SK-N-SH (cell line): ENCODE measurements around the gene SUPV3L1. TPM values are rescaled to one million over a fixed set of nuclear protein-coding genes. Genes with fewer than 3 reads are reported as not detected.

Experiments used
- CTCF ChIA-PET: fragments of 300-600, 350-600 bp; formaldehyde crosslinking; extraction: SDS; loops from one replicate; lab custom pipeline; 2021; lab: Yijun Ruan, JAX
- POLR2A ChIA-PET: fragments of 350-600 bp; sonication (Branson Sonifier 250); formaldehyde crosslinking; extraction: SDS; loops from one replicate; lab custom pipeline; 2020; ENCODE audit warnings: antibody characterized with exemption, inconsistent platforms; lab: Yijun Ruan, JAX
- DNase-seq: peaks from one replicate; pipeline ENCODE4 v3.0.0; 2012
- H2AFZ ChIP-seq: fragments of 200-600 bp; sonication (generic); 2 replicates; pipeline ENCODE4 v1.8.1; 2016; ENCODE audit warnings: antibody characterized with exemption, mild to moderate bottlenecking, low read depth
- H3F3A ChIP-seq: fragments of 200-600 bp; sonication (generic); replicated peaks from 2 replicates; pipeline ENCODE3; 2016; ENCODE audit warnings: antibody characterized with exemption, mild to moderate bottlenecking; ENCODE audit not compliant: insufficient read depth
- H3K27ac ChIP-seq, 2 experiments: fragments of 200-500 bp in 1 of 2; fragments of 200-600 bp in 1 of 2; sonication (Bioruptor generic) in 1 of 2; sonication (generic), shearing (Covaris generic) in 1 of 2; 2 replicates each; pipeline versions ENCODE4 v1.5.1 to v1.6.1; 2014 to 2016; ENCODE audit warnings: low read depth in 2 of 2, inconsistent platforms in 1 of 2, low read length in 1 of 2, mild to moderate bottlenecking in 1 of 2, mixed read lengths in 1 of 2
- H3K27me3 ChIP-seq: fragments of 200-600 bp; sonication (generic), shearing (Covaris generic); 2 replicates; pipeline ENCODE4 v1.6.1; 2016; ENCODE audit warnings: mixed run types; ENCODE audit not compliant: insufficient read depth
- H3K36me3 ChIP-seq, 2 experiments: fragments of 200-500 bp in 1 of 2; fragments of 200-600 bp in 1 of 2; sonication (Bioruptor generic) in 1 of 2; sonication (generic) in 1 of 2; replicated peaks in 1 of 2; 2 replicates each; pipeline versions ENCODE3 to v1.5.1; 2014 to 2016; ENCODE audit warnings: low read length in 1 of 2, mild to moderate bottlenecking in 1 of 2; ENCODE audit not compliant: insufficient read depth in 2 of 2, control insufficient read depth in 1 of 2
- H3K4me1 ChIP-seq, 2 experiments: fragments of 200-500 bp in 1 of 2; fragments of 200-600 bp in 1 of 2; sonication (Bioruptor generic) in 1 of 2; sonication (generic), shearing (Covaris generic) in 1 of 2; 2 replicates each; pipeline versions ENCODE4 v1.5.1 to v1.6.1; 2014 to 2016; ENCODE audit warnings: low read depth in 1 of 2, low read length in 1 of 2, mixed run types in 1 of 2; ENCODE audit not compliant: insufficient read depth in 2 of 2, control insufficient read depth in 1 of 2
- H3K4me2 ChIP-seq: fragments of 200-600 bp; sonication (generic), shearing (Covaris generic); 2 replicates; pipeline ENCODE4 v1.6.1; 2017; ENCODE audit warnings: mixed run types
- H3K4me3 ChIP-seq, 2 experiments: fragments of 200-500 bp in 1 of 2; fragments of 200-600 bp in 1 of 2; sonication (Bioruptor generic) in 1 of 2; sonication (generic), shearing (Covaris generic) in 1 of 2; 2 replicates each; pipeline versions ENCODE4 v1.5.1 to v1.8.1; 2014 to 2016; ENCODE audit warnings: low read depth in 2 of 2, inconsistent platforms in 1 of 2, low read length in 1 of 2, mild to moderate bottlenecking in 1 of 2, mixed read lengths in 1 of 2, moderate library complexity in 1 of 2
- H3K79me2 ChIP-seq: fragments of 200-600 bp; sonication (generic); 2 replicates; pipeline ENCODE4 v1.8.1; 2017; ENCODE audit warnings: mild to moderate bottlenecking; ENCODE audit not compliant: insufficient read depth
- H3K9ac ChIP-seq: fragments of 200-600 bp; sonication (generic); 2 replicates; pipeline ENCODE4 v1.6.1; 2017; ENCODE audit warnings: mixed run types
- H3K9me2 ChIP-seq: fragments of 200-600 bp; sonication (generic); 2 replicates; pipeline ENCODE4 v1.6.1; 2017; ENCODE audit warnings: mixed run types
- H3K9me3 ChIP-seq: fragments of 200-600 bp; sonication (generic); 2 replicates; pipeline ENCODE4 v1.6.1; 2017; ENCODE audit warnings: mixed run types, mild to moderate bottlenecking, moderate library complexity
- H4K20me1 ChIP-seq: fragments of 200-600 bp; sonication (generic); 2 replicates; pipeline ENCODE4 v1.6.1; 2017; ENCODE audit warnings: mild to moderate bottlenecking, mixed run types; ENCODE audit not compliant: insufficient read depth
- CHD2 ChIP-seq: fragments of 150-350 bp; IDR thresholded peaks from 2 replicates; pipeline ENCODE4 v1.6.1; 2018; ENCODE audit warnings: low read length; ENCODE audit not compliant: partially characterized antibody
- GATA2 ChIP-seq: sonication (generic); formaldehyde crosslinking; IDR thresholded peaks from 2 replicates; pipeline ENCODE4 v1.5.0; 2020; ENCODE audit warnings: mild to moderate bottlenecking, missing genetic modification reagents
- MEF2A ChIP-seq: IDR thresholded peaks from 2 replicates; pipeline ENCODE4 v1.4.0; 2012; ENCODE audit warnings: low read depth, borderline replicate concordance
- RCOR1 ChIP-seq: fragments of 150-350 bp; IDR thresholded peaks from 2 replicates; pipeline ENCODE4 v1.6.1; 2017; ENCODE audit warnings: antibody characterized with exemption, low read length
- TAF1 ChIP-seq: IDR thresholded peaks from 2 replicates; pipeline ENCODE4 v1.6.1; 2012; ENCODE audit warnings: low read depth, mild to moderate bottlenecking, low read length, moderate library complexity, borderline replicate concordance
- TCF12 ChIP-seq: IDR thresholded peaks from 2 replicates; pipeline ENCODE4 v1.4.0; 2012
- TEAD4 ChIP-seq: IDR thresholded peaks from 2 replicates; pipeline ENCODE4 v1.4.0; 2012; ENCODE audit warnings: mild to moderate bottlenecking, borderline replicate concordance; ENCODE audit not compliant: insufficient read depth
- WGBS: methylation state at CpG from one replicate; pipeline ENCODE4 v1.1.6; 2017; ENCODE audit warnings: low lambda C conversion rate; 5-methylcytosine and 5-hydroxymethylcytosine counted together
- polyA plus RNA-seq, 3 experiments: library from polyadenylated mRNA; depleted of rRNA; stranded (reverse); fragments of >200 nt; gene quantifications; 2 replicates each; pipeline ENCODE4 v1.2.3, GENCODE V29; 2012
- TF ChIP-seq, protein P1 (sequence below): IDR thresholded peaks from 2 replicates; pipeline ENCODE4 v1.6.1; 2012; ENCODE audit warnings: mild to moderate bottlenecking, low read depth, low read length, moderate library complexity
- TF ChIP-seq, protein P2 (sequence below): IDR thresholded peaks from 2 replicates; pipeline ENCODE4 v1.4.0; 2012; ENCODE audit warnings: low read depth
- TF ChIP-seq, protein P3 (sequence below): fragments of 150-350 bp; IDR thresholded peaks from 2 replicates; pipeline ENCODE4 v1.6.1; 2017; ENCODE audit warnings: antibody characterized with exemption, low read length, low read depth, borderline replicate concordance
- TF ChIP-seq, protein P4 (sequence below): IDR thresholded peaks from 2 replicates; pipeline ENCODE4 v1.4.0; 2012; ENCODE audit warnings: low read depth, borderline replicate concordance
- TF ChIP-seq, protein P5 (sequence below): IDR thresholded peaks from 2 replicates; pipeline ENCODE4; 2012
- TF ChIP-seq, protein P6 (sequence below): IDR thresholded peaks from 2 replicates; pipeline ENCODE4 v1.4.0; 2012; ENCODE audit warnings: low read depth, borderline replicate concordance

Gene SUPV3L1
- polyA plus RNA-seq, 1 of the 3 experiments (the other 2 are of a cell fraction) = 19.8 TPM

DNA sequence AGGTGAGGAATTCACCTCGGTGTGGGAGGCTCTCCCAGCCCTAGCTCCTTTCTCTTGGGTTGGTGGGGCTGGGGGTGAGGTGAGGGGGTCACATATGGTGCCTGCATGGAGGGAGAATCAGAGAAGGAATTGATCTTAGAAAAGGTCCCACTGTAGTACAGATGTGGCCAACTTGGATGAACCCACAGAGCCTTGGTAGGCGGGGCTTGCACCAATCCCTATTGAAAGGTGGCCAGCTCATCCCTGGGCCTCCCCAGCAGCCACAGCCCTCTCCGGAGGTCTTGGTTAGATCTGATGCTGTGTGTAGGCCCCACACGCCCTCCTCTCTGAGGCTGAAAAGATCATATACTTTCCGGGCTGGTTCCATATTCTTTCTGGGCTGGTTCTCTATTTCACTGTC, 59.1 kb downstream of the SUPV3L1 start:
- Histone ChIP-seq H3K4me2 (no peak overlapping the region), H3K27ac (no peak overlapping the region), H3K79me2 (no peaks in the 10 kb centered on the region), H4K20me1 (no peaks in the 10 kb centered on the region), H3K4me1 (no peaks in the 10 kb centered on the region), H2AFZ (no peak overlapping the region), H3K9ac (no peak overlapping the region), H3K4me3 (no peak overlapping the region), H3F3A (no peaks in the 10 kb centered on the region), H3K9me3 (no peaks in the 10 kb centered on the region), H3K9me2 (no peaks in the 10 kb centered on the region), H3K36me3 (no peaks in the 10 kb centered on the region), H3K27me3 (no peaks in the 10 kb centered on the region)
- no peak for DNase-seq
- POLR2A ChIA-PET = interaction anchor here (1.1 kb wide), 1 partner anchor 153 kb away, joined by 3 read pairs; no protein-coding TSS in a partner anchor
- 73% methylated on average over 3 of the region's 5 CpGs for WGBS
- no peak for TF ChIP-seq GATA2 (CRISPR knock-in tag)
- no peak for TF ChIP-seq RCOR1
- TF ChIP-seq MEF2A = no peak
- TF ChIP-seq TAF1 = no peak
- no peak for TF ChIP-seq TCF12
- TF ChIP-seq TEAD4 = no peak
- CTCF ChIA-PET = interaction anchor here (0.7 to 6.9 kb wide), 11 partner anchors 10 to 270 kb away, joined by 3 to 105 read pairs (median 3); no protein-coding TSS in a partner anchor

DNA sequence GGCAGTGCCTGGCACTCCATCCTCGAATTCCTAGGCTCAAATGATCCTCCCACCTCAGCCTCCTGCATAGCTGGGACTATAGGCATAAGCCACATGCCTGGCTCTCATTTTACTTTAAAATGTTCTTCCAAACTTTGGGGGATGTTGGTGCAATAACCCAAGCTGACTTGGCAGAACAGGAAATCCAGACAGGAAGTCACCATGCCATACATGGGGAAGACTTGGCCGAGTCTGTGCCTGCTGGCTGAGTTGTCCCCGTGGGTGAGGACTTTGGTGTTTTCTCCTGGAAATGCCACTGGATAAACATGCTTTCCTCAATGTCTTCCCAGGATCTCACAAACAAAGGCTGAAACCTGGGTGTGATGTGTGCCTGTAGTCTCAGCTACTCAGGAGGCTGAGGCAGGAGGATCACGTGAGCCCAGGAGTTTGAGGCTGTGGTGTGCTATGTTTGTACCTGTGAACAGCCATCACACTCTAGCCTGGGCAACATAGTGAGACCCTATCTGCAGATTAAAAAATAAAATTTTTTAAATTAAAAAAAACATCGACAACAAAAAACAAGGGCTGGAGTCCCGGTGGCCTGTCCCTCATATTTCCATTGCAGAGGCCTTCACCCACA, 59.9 kb downstream of the SUPV3L1 start:
- Histone ChIP-seq H3K27me3 (no peaks in the 10 kb centered on the region), H3K9me3 (no peaks in the 10 kb centered on the region), H3K27ac (no peak overlapping the region), H3F3A (no peaks in the 10 kb centered on the region), H3K4me1 (no peaks in the 10 kb centered on the region), H4K20me1 (no peaks in the 10 kb centered on the region), H3K4me3 (no peak overlapping the region), H3K36me3 (no peaks in the 10 kb centered on the region), H3K4me2 (no peak overlapping the region), H3K9me2 (no peaks in the 10 kb centered on the region), H3K9ac (no peak overlapping the region), H3K79me2 (no peaks in the 10 kb centered on the region), H2AFZ (peak overlapping the region; percentile 79; the same call in 1 of the 2 replicates)
- TF ChIP-seq, protein P1, sequence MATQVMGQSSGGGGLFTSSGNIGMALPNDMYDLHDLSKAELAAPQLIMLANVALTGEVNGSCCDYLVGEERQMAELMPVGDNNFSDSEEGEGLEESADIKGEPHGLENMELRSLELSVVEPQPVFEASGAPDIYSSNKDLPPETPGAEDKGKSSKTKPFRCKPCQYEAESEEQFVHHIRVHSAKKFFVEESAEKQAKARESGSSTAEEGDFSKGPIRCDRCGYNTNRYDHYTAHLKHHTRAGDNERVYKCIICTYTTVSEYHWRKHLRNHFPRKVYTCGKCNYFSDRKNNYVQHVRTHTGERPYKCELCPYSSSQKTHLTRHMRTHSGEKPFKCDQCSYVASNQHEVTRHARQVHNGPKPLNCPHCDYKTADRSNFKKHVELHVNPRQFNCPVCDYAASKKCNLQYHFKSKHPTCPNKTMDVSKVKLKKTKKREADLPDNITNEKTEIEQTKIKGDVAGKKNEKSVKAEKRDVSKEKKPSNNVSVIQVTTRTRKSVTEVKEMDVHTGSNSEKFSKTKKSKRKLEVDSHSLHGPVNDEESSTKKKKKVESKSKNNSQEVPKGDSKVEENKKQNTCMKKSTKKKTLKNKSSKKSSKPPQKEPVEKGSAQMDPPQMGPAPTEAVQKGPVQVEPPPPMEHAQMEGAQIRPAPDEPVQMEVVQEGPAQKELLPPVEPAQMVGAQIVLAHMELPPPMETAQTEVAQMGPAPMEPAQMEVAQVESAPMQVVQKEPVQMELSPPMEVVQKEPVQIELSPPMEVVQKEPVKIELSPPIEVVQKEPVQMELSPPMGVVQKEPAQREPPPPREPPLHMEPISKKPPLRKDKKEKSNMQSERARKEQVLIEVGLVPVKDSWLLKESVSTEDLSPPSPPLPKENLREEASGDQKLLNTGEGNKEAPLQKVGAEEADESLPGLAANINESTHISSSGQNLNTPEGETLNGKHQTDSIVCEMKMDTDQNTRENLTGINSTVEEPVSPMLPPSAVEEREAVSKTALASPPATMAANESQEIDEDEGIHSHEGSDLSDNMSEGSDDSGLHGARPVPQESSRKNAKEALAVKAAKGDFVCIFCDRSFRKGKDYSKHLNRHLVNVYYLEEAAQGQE = no peak
- TF ChIP-seq, protein P2, sequence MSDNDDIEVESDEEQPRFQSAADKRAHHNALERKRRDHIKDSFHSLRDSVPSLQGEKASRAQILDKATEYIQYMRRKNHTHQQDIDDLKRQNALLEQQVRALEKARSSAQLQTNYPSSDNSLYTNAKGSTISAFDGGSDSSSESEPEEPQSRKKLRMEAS = no peak
- TF ChIP-seq, protein P3, sequence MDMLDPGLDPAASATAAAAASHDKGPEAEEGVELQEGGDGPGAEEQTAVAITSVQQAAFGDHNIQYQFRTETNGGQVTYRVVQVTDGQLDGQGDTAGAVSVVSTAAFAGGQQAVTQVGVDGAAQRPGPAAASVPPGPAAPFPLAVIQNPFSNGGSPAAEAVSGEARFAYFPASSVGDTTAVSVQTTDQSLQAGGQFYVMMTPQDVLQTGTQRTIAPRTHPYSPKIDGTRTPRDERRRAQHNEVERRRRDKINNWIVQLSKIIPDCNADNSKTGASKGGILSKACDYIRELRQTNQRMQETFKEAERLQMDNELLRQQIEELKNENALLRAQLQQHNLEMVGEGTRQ = no peak
- TF ChIP-seq CHD2 = no peak
- TF ChIP-seq, protein P4, sequence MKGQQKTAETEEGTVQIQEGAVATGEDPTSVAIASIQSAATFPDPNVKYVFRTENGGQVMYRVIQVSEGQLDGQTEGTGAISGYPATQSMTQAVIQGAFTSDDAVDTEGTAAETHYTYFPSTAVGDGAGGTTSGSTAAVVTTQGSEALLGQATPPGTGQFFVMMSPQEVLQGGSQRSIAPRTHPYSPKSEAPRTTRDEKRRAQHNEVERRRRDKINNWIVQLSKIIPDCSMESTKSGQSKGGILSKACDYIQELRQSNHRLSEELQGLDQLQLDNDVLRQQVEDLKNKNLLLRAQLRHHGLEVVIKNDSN = no peak
- no peak for TF ChIP-seq TCF12
- TF ChIP-seq, protein P5, sequence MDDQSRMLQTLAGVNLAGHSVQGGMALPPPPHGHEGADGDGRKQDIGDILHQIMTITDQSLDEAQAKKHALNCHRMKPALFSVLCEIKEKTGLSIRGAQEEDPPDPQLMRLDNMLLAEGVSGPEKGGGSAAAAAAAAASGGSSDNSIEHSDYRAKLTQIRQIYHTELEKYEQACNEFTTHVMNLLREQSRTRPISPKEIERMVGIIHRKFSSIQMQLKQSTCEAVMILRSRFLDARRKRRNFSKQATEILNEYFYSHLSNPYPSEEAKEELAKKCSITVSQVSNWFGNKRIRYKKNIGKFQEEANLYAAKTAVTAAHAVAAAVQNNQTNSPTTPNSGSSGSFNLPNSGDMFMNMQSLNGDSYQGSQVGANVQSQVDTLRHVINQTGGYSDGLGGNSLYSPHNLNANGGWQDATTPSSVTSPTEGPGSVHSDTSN = no peak
- no peak for TF ChIP-seq TEAD4
- TF ChIP-seq, protein P6, sequence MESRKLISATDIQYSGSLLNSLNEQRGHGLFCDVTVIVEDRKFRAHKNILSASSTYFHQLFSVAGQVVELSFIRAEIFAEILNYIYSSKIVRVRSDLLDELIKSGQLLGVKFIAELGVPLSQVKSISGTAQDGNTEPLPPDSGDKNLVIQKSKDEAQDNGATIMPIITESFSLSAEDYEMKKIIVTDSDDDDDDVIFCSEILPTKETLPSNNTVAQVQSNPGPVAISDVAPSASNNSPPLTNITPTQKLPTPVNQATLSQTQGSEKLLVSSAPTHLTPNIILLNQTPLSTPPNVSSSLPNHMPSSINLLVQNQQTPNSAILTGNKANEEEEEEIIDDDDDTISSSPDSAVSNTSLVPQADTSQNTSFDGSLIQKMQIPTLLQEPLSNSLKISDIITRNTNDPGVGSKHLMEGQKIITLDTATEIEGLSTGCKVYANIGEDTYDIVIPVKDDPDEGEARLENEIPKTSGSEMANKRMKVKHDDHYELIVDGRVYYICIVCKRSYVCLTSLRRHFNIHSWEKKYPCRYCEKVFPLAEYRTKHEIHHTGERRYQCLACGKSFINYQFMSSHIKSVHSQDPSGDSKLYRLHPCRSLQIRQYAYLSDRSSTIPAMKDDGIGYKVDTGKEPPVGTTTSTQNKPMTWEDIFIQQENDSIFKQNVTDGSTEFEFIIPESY = no peak
- ChIA-PET CTCF (interaction anchor here (0.6 to 6.9 kb wide), 7 partner anchors 11 to 269 kb away, joined by 3 to 105 read pairs (median 3); no protein-coding TSS in a partner anchor), POLR2A (no interaction called here)
- 79% methylated on average over 6 of the region's 6 CpGs for WGBS
- DNase-seq = no peak
